ENCODE data around the gene NEK9. TPM values are rescaled to one million over a fixed set of nuclear protein-coding genes. Genes with fewer than 3 reads are reported as not detected.

Gene NEK9
- total RNA-seq, 1 experiment from 2014 or later, result 56.5 TPM

GRCh38 chr14:75140620-75141019, 13.8 kb upstream of the NEK9 start:
- WGBS (ENCODE audit: extremely low coverage, insufficient read length, low lambda C conversion rate), result no CpG with 5 or more reads among the region's 2 CpGs
- no peak overlapping the region for H2AFZ ChIP-seq (ENCODE audit: low read length)

More at GRCh38 chr14:75140620-75141019, 13.8 kb upstream of the NEK9 start:
- Mint-ChIP-seq H3K4me1 (peaks cover 2 to 4% of the 10 kb centered on the region in 2 experiments; a peak in 2 of 4 replicates), H3K4me3 (no peak overlapping the region), H3K27ac (no peak overlapping the region), H3K27me3 (ENCODE audit: low read depth) (no peaks in the 10 kb centered on the region), H3K36me3 (ENCODE audit: insufficient read depth in 1 of 3, low read depth in 3 of 3) (peaks cover 11 to 24% (median 19%) of the 10 kb centered on the region in 3 experiments), H3K9me3 (no peaks in the 10 kb centered on the region; a peak in 1 of 5 replicates)
- no peak overlapping the region for H2AK5ac ChIP-seq (ENCODE audit: insufficient read length, low read length)
- no peak overlapping the region for H4K5ac ChIP-seq (ENCODE audit: insufficient read length, low read depth, low read length)
- no peak for DNase-seq
- H3K56ac ChIP-seq (ENCODE audit: insufficient read length, low read depth, low read length), result no peak overlapping the region
- H3K4me2 ChIP-seq (ENCODE audit: insufficient read depth, insufficient read length, low read length), result no peak overlapping the region
- H3K14ac ChIP-seq (ENCODE audit: insufficient read depth, low read length), result no peak overlapping the region
- H3T11ph ChIP-seq (ENCODE audit: low read length), result no peak overlapping the region
- H3K27ac ChIP-seq (ENCODE audit: insufficient read length, low read depth, low read length), result no peak overlapping the region
- H3K79me1 ChIP-seq (ENCODE audit: insufficient read depth, low read depth, low read length, poor library complexity, severe bottlenecking), result no peaks in the 10 kb centered on the region
- H3K23me2 ChIP-seq (ENCODE audit: insufficient read length, low read depth, low read length, poor library complexity, severe bottlenecking), result no peaks in the 10 kb centered on the region
- H3K79me2 ChIP-seq (ENCODE audit: insufficient read depth, low read length), result no peaks in the 10 kb centered on the region
- no peak overlapping the region for H2BK15ac ChIP-seq (ENCODE audit: low read depth, low read length)
- H2BK120ac ChIP-seq (ENCODE audit: low read depth, low read length, poor library complexity, severe bottlenecking), result no peak overlapping the region
- no peak overlapping the region for H4K8ac ChIP-seq (replicated peaks; ENCODE audit: insufficient read length, low read depth, low read length)
- H2BK12ac ChIP-seq (ENCODE audit: insufficient read length, low read depth, low read length), result no peak overlapping the region
- no peaks in the 10 kb centered on the region for H3K9me3 ChIP-seq (ENCODE audit: control insufficient read depth, low read depth, low read length)
- no peak overlapping the region for H2BK20ac ChIP-seq (ENCODE audit: low read depth, low read length, poor library complexity, severe bottlenecking)
- H2BK5ac ChIP-seq (ENCODE audit: insufficient read length, low read length), result no peak overlapping the region
- no peak for TF ChIP-seq CTCF (conservative IDR thresholded peaks at IDR 0.05)
- no peaks in the 10 kb centered on the region for H3K27me3 ChIP-seq (ENCODE audit: insufficient read depth, low read length)
- no peak overlapping the region for H3K18ac ChIP-seq (ENCODE audit: insufficient read length, low read depth, low read length)
- no peak overlapping the region for H3K23ac ChIP-seq (ENCODE audit: insufficient read length, low read depth, low read length)
- H3K4me1 ChIP-seq (ENCODE audit: insufficient read depth, low read length), result no peaks in the 10 kb centered on the region
- no peak overlapping the region for H3K4ac ChIP-seq (ENCODE audit: low read depth, low read length)
- H4K91ac ChIP-seq (ENCODE audit: insufficient read length, low read depth, low read length), result no peak overlapping the region
- no peaks in the 10 kb centered on the region for H4K20me1 ChIP-seq (ENCODE audit: control insufficient read depth, insufficient read depth, insufficient read length)
- H3K9ac ChIP-seq (ENCODE audit: extremely low read depth, insufficient read length, low read length), result no peak overlapping the region
